H1 (cell line): ENCODE measurements around the gene HDAC11. TPM values are rescaled to one million over a fixed set of nuclear protein-coding genes. Genes with fewer than 3 reads are reported as not detected.

Experiments
- CTCF ChIA-PET: fragments of 300-600 bp; sonication (Branson Sonifier 250); formaldehyde crosslinking; loops from one replicate; lab custom pipeline; 2021; ENCODE audit not compliant: partially characterized antibody; lab: Charles Lee
- POLR2A ChIA-PET: fragments of 300-600 bp; sonication (Branson Sonifier 250); formaldehyde crosslinking; loops from one replicate; lab custom pipeline; 2021; ENCODE audit warnings: inconsistent platforms; ENCODE audit not compliant: partially characterized antibody; lab: Charles Lee
- DNase-seq, 2 experiments: peaks; one replicate each; pipeline versions ENCODE4 v3.0.0 to v3.0.0-alpha.2; 2010 to 2022; ENCODE audit warnings: low spot score in 2 of 2, low read depth in 1 of 2, mixed read lengths in 1 of 2
- FAIRE-seq: peaks from 2 replicates; lab custom pipeline; 2011; peaks lifted over from hg19 to GRCh38; lab: Jason Lieb, UNC
- H2AFZ ChIP-seq: 2 replicates; pipeline ENCODE4 v1.8.1; 2012; ENCODE audit warnings: low read length, inconsistent platforms
- H2AK5ac ChIP-seq: 2 replicates; pipeline ENCODE4 v1.6.1; 2013; ENCODE audit warnings: low read depth, low read length
- H2BK120ac ChIP-seq: replicated peaks from 2 replicates; pipeline ENCODE3; 2013; ENCODE audit warnings: low read depth, low read length, inconsistent platforms
- H2BK12ac ChIP-seq: 2 replicates; pipeline ENCODE4 v1.6.1; 2013; ENCODE audit warnings: low read depth, low read length
- H2BK15ac ChIP-seq: 2 replicates; pipeline ENCODE4 v1.6.1; 2013; ENCODE audit warnings: low read length
- H2BK20ac ChIP-seq: 2 replicates; pipeline ENCODE4 v1.6.1; 2013; ENCODE audit warnings: low read length
- H2BK5ac ChIP-seq: 2 replicates; pipeline ENCODE4 v1.6.1; 2013; ENCODE audit warnings: low read depth, low read length
- H3K14ac ChIP-seq: 2 replicates; pipeline ENCODE4 v1.6.1; 2013; ENCODE audit warnings: inconsistent platforms; ENCODE audit not compliant: insufficient read length
- H3K18ac ChIP-seq: 2 replicates; pipeline ENCODE4 v1.6.1; 2013; ENCODE audit warnings: low read length; ENCODE audit errors: extremely low read depth
- H3K23ac ChIP-seq: 2 replicates; pipeline ENCODE4 v1.6.1; 2013; ENCODE audit warnings: inconsistent platforms; ENCODE audit not compliant: insufficient read length
- H3K23me2 ChIP-seq: 2 replicates; pipeline ENCODE4 v1.6.1; 2013; ENCODE audit warnings: low read depth, low read length
- H3K27ac ChIP-seq: 2 replicates; pipeline ENCODE4 v1.6.1; 2011; ENCODE audit warnings: low read depth, low read length, inconsistent platforms
- H3K27me3 ChIP-seq, 4 experiments: replicated peaks in 1 of 4; 1 replicate in 1 of 4; 2 replicates in 3 of 4; pipeline versions ENCODE4 v1.6.1 to v1.8.1; 2011 to 2013; ENCODE audit warnings: low read length in 3 of 4, mild to moderate bottlenecking in 3 of 4, inconsistent platforms in 2 of 4, mixed read lengths in 2 of 4, moderate library complexity in 1 of 4; ENCODE audit not compliant: control insufficient read depth in 3 of 4, insufficient read depth in 3 of 4; ENCODE audit errors: extremely low read depth in 1 of 4
- H3K36me3 ChIP-seq, 4 experiments: 2 replicates each; pipeline versions ENCODE4 v1.6.1 to v1.8.1; 2011 to 2013; ENCODE audit warnings: mild to moderate bottlenecking in 4 of 4, low read length in 3 of 4, moderate library complexity in 2 of 4, control low read depth in 1 of 4, inconsistent platforms in 1 of 4; ENCODE audit not compliant: insufficient read depth in 4 of 4, control insufficient read depth in 2 of 4
- H3K4ac ChIP-seq: replicated peaks from 2 replicates; pipeline ENCODE3; 2013; ENCODE audit warnings: low read length, low read depth, mixed read lengths, inconsistent platforms; ENCODE audit not compliant: insufficient read length
- H3K4me1 ChIP-seq, 4 experiments: replicated peaks in 1 of 4; 1 replicate in 1 of 4; 2 replicates in 3 of 4; pipeline versions ENCODE4 v1.6.1 to v1.8.1; 2011 to 2013; ENCODE audit warnings: low read length in 3 of 4, inconsistent platforms in 2 of 4, mixed read lengths in 1 of 4; ENCODE audit not compliant: insufficient read depth in 4 of 4, control insufficient read depth in 3 of 4
- H3K4me2 ChIP-seq, 2 experiments: 2 replicates each; pipeline versions ENCODE4 v1.6.1 to v1.8.1; 2011 to 2013; ENCODE audit warnings: low read depth in 2 of 2, low read length in 2 of 2, control low read depth in 1 of 2, inconsistent platforms in 1 of 2, mild to moderate bottlenecking in 1 of 2; ENCODE audit not compliant: insufficient read depth in 1 of 2
- H3K4me3 ChIP-seq, 4 experiments: fragments of 200-600, 300-600 bp in 1 of 4; sonication (generic), shearing (Covaris generic), sonication (Bioruptor Twin) in 1 of 4; 2 replicates each; pipeline versions ENCODE4 v1.5.1 to v1.8.1; 2011 to 2016; ENCODE audit warnings: low read length in 4 of 4, low read depth in 3 of 4, control low read depth in 2 of 4, inconsistent platforms in 2 of 4, mild to moderate bottlenecking in 2 of 4, mixed read lengths in 1 of 4, moderate library complexity in 1 of 4; ENCODE audit not compliant: insufficient read depth in 2 of 4; ENCODE audit errors: extremely low read depth in 1 of 4
- H3K56ac ChIP-seq: replicated peaks from 2 replicates; pipeline ENCODE3; 2013; ENCODE audit warnings: low read depth, mild to moderate bottlenecking, mixed read lengths, low read length, inconsistent platforms; ENCODE audit not compliant: insufficient read length
- H3K79me1 ChIP-seq: 2 replicates; pipeline ENCODE4 v1.6.1; 2013; ENCODE audit warnings: low read depth, low read length, control low read depth
- H3K79me2 ChIP-seq, 2 experiments: 2 replicates each; pipeline versions ENCODE4 v1.6.1 to v1.8.1; 2012 to 2013; ENCODE audit warnings: low read length in 2 of 2, mild to moderate bottlenecking in 2 of 2, inconsistent platforms in 1 of 2; ENCODE audit not compliant: insufficient read depth in 2 of 2, control insufficient read depth in 1 of 2
- H3K9ac ChIP-seq, 4 experiments: replicated peaks in 1 of 4; 1 replicate in 1 of 4; 2 replicates in 3 of 4; pipeline versions ENCODE4 v1.6.1 to v1.8.1; 2011 to 2013; ENCODE audit warnings: low read depth in 3 of 4, low read length in 3 of 4, control low read depth in 2 of 4, mild to moderate bottlenecking in 2 of 4, moderate library complexity in 2 of 4, inconsistent platforms in 1 of 4; ENCODE audit errors: extremely low read depth in 1 of 4
- H3K9me3 ChIP-seq, 2 experiments: 2 replicates each; pipeline versions ENCODE4 v1.6.1 to v1.8.1; 2012 to 2013; ENCODE audit warnings: mild to moderate bottlenecking in 2 of 2, moderate library complexity in 2 of 2, control low read depth in 1 of 2, inconsistent platforms in 1 of 2, low read depth in 1 of 2, low read length in 1 of 2, mixed read lengths in 1 of 2; ENCODE audit not compliant: insufficient read depth in 2 of 2
- H4K20me1 ChIP-seq, 2 experiments: replicated peaks in 1 of 2; 2 replicates each; pipeline versions ENCODE3 to v1.8.1; 2011 to 2013; ENCODE audit warnings: inconsistent platforms in 2 of 2, low read length in 2 of 2, mild to moderate bottlenecking in 1 of 2; ENCODE audit not compliant: insufficient read depth in 2 of 2, control insufficient read depth in 1 of 2
- H4K5ac ChIP-seq: 2 replicates; pipeline ENCODE4 v1.6.1; 2013; ENCODE audit warnings: low read length, low read depth, mixed read lengths, inconsistent platforms; ENCODE audit not compliant: insufficient read length
- H4K8ac ChIP-seq: 2 replicates; pipeline ENCODE4 v1.8.0; 2013; ENCODE audit warnings: mild to moderate bottlenecking, moderate library complexity, low read length, inconsistent platforms; ENCODE audit not compliant: insufficient read depth; ENCODE audit errors: extremely low read depth
- H4K91ac ChIP-seq: replicated peaks from 2 replicates; pipeline ENCODE3; 2013; ENCODE audit warnings: low read length, mixed read lengths, inconsistent platforms; ENCODE audit not compliant: insufficient read length
- WGBS, 2 experiments: shearing (Covaris generic) in 1 of 2; methylation state at CpG; one replicate each; pipeline versions ENCODE4 v1.1.6 to v1.1.7; 2013 to 2015; ENCODE audit warnings: low lambda C conversion rate in 2 of 2, mixed read lengths in 2 of 2, inconsistent platforms in 1 of 2, low coverage in 1 of 2, missing lambda C conversion rate in 1 of 2; ENCODE audit not compliant: insufficient replicate concordance in 2 of 2, insufficient coverage in 1 of 2, insufficient read length in 1 of 2; ENCODE audit errors: extremely low coverage in 1 of 2, missing lambda C conversion rate in 1 of 2; 5-methylcytosine and 5-hydroxymethylcytosine counted together
- polyA plus RNA-seq, 7 experiments: library from polyadenylated mRNA; depleted of rRNA in 3 of 7; stranded (reverse) in 5 of 7; unstranded in 2 of 7; fragments of >200 nt in 5 of 7; fragments of 200-250 nt in 2 of 7; gene quantifications; 1 replicate in 5 of 7; 2 replicates in 1 of 7; 4 replicates in 1 of 7; pipeline versions ENCODE4 v1.2.1 to v1.2.3, GENCODE V29; 2011 to 2013; ENCODE audit warnings: missing spikeins in 2 of 7, mixed read lengths in 2 of 7
- total RNA-seq: library from RNA; stranded (reverse); fragmentation: NEBNext Ultra II Directional; extraction: Animal tissue kit (Norgen Biotek cat#: 25700); gene quantifications from 2 replicates; pipeline ENCODE4 v1.2.1, GENCODE V29; 2021

HDAC11 gene
- total and polyA plus RNA-seq, 2 of the 8 experiments (the other 6 are each of a cell fraction or from before 2014, with no cell fraction given), result 6.8 to 7.4 TPM

GRCh38 chr3:13500133-13500885, 20.2 kb downstream of the HDAC11 start:
- ChIA-PET CTCF (interaction anchor here (0.6 to 26.8 kb wide), 40 partner anchors 9 to 437 kb away, joined by 3 to 856 read pairs (median 4); partner anchors contain the start of genes FBLN2 and HDAC11), POLR2A (interaction anchor here (0.6 to 0.7 kb wide), 2 partner anchors 15 to 157 kb away, joined by 3 read pairs; no protein-coding TSS in a partner anchor)
- Histone ChIP-seq H3K36me3 (no peaks in the 10 kb centered on the region), H3K4me2 (no peak overlapping the region), H4K20me1 (peaks cover 0 to 5% of the 10 kb centered on the region in 2 experiments), H3K4me3 (no peak overlapping the region), H3K23me2 (no peaks in the 10 kb centered on the region), H3K9ac (no peak overlapping the region; a peak in 2 of 7 replicates), H3K18ac (no peak overlapping the region), H4K5ac (no peak overlapping the region), H2AFZ (no peak overlapping the region), H4K91ac (no peak overlapping the region), H2AK5ac (peak overlapping the region; percentile 28; the same call in 1 of the 2 replicates), H2BK20ac (no peak overlapping the region), H3K9me3 (no peaks in the 10 kb centered on the region), H3K56ac (no peak overlapping the region), H3K4ac (no peak overlapping the region), H2BK5ac (no peak overlapping the region), H3K4me1 (peaks cover 0 to 2% (median 0%) of the 10 kb centered on the region in 4 experiments; a peak in 2 of 7 replicates), H2BK15ac (no peak overlapping the region), H3K27me3 (no peaks in the 10 kb centered on the region), H3K79me2 (no peaks in the 10 kb centered on the region), H4K8ac (no peak overlapping the region), H3K27ac (no peak overlapping the region), H2BK12ac (peak overlapping the region; percentile 39; the same call in 1 of the 2 replicates), H3K23ac (no peak overlapping the region), H2BK120ac (no peak overlapping the region), H3K14ac (no peak overlapping the region), H3K79me1 (no peaks in the 10 kb centered on the region)
- DNase-seq (peak in 1 of 2 experiments; percentile 84), FAIRE-seq (no peak)
- 79% methylated on average over 15 of the region's 15 CpGs; no CpG with 5 or more reads in 1 of the 2 experiments for WGBS, 2 experiments
